ENCODE data around the gene CCDC197.

CCDC197 gene

DNA sequence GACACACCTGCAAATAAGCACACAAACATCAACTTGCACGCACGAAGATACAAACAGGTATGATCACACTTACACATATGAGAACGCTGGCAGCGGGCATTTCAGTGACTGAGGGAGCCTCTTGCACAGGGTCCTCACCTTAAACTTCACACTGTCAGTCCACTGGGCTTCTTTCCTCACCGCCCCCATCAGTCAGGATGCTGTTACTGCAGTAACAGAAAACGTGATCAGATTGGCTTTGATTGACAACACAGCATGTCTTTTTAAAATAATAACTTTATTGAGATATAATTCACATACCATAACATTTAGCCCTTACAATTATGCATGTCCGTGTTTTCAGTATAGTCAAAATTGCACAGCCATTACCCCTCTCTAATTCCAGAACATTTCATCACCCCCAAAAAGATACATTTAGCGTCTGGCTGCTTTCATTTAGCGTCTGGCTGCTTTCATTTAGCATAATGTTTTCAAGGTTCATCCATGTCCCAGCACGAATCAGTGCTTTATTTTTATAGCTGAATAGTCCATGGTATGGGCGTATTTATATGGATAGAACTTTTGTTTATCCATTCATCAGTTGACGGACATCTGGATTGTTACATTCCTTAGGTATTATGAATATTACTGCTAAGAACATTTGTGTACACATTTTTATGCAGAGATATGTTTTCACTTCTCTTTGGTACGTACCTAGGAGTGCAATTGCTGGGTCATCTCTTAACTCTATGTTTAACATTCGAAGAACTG is 8.4 kb downstream of the CCDC197 start:
- no peak for DNase-seq (ENCODE audit: low spot score)
- no peak overlapping the region for H3K4me3 ChIP-seq
- H3K27ac ChIP-seq = no peak overlapping the region
- TF ChIP-seq, protein P1, sequence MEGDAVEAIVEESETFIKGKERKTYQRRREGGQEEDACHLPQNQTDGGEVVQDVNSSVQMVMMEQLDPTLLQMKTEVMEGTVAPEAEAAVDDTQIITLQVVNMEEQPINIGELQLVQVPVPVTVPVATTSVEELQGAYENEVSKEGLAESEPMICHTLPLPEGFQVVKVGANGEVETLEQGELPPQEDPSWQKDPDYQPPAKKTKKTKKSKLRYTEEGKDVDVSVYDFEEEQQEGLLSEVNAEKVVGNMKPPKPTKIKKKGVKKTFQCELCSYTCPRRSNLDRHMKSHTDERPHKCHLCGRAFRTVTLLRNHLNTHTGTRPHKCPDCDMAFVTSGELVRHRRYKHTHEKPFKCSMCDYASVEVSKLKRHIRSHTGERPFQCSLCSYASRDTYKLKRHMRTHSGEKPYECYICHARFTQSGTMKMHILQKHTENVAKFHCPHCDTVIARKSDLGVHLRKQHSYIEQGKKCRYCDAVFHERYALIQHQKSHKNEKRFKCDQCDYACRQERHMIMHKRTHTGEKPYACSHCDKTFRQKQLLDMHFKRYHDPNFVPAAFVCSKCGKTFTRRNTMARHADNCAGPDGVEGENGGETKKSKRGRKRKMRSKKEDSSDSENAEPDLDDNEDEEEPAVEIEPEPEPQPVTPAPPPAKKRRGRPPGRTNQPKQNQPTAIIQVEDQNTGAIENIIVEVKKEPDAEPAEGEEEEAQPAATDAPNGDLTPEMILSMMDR (IDR thresholded peaks at IDR 0.05) = no peak

DNA sequence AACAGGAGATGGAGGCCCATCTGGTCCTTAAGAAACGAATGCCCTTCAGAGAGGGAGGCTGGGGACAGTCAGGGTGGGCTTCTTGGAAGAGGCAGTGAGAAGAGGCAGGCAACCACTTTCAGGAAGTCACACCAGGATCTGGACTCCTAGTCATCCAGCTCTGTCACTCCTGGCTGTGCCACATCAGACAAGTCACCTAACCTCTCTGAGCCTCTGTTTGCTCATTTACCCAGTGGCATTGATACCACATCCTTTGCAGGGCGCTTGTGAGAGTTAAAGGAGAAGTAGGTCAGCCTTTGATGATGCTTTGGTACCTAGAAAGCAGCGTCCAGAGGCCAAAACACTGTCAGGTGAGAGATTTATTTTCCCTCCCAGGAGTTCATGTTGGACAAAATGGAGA is 11.1 kb downstream of the CCDC197 start:
- Histone ChIP-seq H3K27ac (no peak overlapping the region), H3K4me3 (no peak overlapping the region)
- TF ChIP-seq, protein P1 (IDR thresholded peaks at IDR 0.05) = no peak
- DNase-seq (ENCODE audit: low spot score) = no peak

DNA sequence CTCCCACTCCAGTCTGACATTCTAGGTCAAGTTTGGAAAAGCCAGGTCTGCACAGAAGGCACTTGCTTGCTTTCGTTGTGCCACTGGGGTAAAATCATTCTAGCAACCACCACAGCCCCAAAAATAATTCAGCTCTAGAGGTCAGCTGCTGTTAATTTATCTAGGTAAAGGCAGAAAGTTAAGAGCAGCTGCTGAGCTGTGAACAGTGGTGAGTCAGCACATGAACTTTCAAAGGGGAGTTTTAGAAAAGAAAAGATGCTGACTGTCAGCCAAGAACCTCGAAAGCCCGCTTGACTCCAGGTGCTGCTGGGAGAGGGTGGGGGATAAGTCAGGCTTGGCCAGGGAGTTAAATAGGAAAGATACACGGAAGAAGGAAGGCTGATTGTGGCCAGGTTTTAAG is 12.7 kb downstream of the CCDC197 start:
- H3K27ac ChIP-seq = no peak overlapping the region
- no peak overlapping the region for H3K4me3 ChIP-seq
- TF ChIP-seq, protein P1 (IDR thresholded peaks at IDR 0.05) = no peak
- no peak for DNase-seq (ENCODE audit: low spot score)

DNA sequence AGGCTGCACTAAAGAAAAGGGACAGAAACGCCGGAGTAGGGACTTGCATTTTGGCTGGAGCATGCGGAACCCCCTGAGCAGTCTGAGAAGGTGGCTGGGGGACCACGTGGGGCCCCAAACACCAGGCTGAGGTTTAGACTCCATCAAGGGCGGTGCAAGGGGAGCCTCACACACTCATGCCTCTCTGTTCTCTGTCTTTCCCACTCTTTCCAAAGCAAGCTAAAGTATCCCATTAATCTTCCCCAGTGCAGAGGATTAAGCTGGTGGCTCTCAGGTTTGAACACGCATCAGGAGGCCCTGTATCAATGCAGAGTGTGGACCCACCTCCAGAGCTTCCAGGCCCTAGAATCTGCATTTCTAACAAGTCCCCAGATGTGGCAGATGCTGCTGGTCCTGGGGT is 13.5 kb downstream of the CCDC197 start:
- Histone ChIP-seq H3K4me3 (no peak overlapping the region), H3K27ac (no peak overlapping the region)
- no peak for DNase-seq (ENCODE audit: low spot score)
- TF ChIP-seq, protein P1 (IDR thresholded peaks at IDR 0.05) = no peak

DNA sequence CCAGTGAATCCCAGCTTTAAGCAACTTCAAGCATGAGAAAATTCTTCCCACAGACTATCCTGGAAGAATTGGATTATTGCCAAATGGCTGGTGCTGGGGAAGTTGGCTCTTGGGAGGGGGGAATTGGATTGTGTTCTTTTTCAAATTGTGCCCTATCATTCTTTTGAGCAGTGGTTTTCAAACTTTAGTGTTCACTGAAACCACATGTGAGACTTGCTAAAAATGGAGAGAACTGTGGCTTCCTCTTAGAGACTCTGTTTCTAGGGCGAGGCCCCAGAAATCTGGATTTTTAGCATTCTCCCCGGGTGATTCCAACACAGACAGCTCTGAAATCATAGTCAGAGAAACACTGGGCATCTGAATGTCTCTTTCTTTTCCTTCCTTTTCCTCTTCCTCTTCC is 14.7 kb downstream of the CCDC197 start:
- H3K4me3 ChIP-seq = no peak overlapping the region
- no peak for DNase-seq (ENCODE audit: low spot score)
- no peak overlapping the region for H3K27ac ChIP-seq
- TF ChIP-seq, protein P1 (IDR thresholded peaks at IDR 0.05) = no peak

DNA sequence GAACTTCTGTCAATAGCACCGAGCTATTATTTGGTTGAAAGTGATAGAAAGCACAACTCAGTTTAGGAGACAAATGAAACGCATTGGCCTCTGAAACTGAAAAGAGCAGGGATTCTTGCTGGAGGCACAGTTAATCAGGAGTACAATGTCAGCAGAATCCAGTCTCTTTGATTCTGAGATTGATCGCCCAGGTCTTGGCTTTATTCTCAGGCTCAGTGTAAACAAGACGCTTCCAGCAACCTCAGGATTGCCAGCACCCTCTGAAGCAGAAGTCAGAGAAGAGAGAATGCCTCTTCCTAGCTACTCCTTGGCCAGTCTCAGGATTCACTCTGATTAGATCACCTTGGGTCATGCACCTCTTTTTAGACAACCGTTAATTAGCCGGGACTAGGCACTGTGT is 17.3 kb downstream of the CCDC197 start:
- no peak for DNase-seq (ENCODE audit: low spot score)
- TF ChIP-seq, protein P1 (IDR thresholded peaks at IDR 0.05) = no peak
- Histone ChIP-seq H3K27ac (no peak overlapping the region), H3K4me3 (no peak overlapping the region)

DNA sequence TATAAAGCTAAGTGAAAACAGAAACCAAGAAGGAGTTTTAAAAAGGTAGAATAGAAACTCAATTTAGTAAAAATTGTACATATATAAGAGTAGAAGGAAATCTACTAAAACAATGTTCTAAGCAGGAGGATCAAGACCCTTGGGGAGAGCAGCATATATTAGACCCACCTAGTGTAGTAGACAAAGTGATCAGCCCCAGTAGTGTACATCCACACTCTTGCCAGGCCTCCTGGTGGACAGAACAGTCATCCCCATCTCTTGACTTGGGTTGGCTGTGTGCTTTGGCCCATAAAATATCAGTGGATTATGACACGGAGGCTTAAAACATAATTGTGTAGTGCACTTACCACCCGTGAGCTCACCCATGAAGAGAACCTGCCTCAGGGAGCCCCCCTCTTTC is 18.1 kb downstream of the CCDC197 start:
- TF ChIP-seq, protein P1 (IDR thresholded peaks at IDR 0.05) = no peak
- Histone ChIP-seq H3K27ac (no peak overlapping the region), H3K4me3 (no peak overlapping the region)
- DNase-seq (ENCODE audit: low spot score) = no peak
